Measurements from ENCODE around the gene ZSWIM7. TPM values are rescaled to one million over a fixed set of nuclear protein-coding genes. Genes with fewer than 3 reads are reported as not detected.
"Not testable (repeated sequence)": the region's sequence is repeated elsewhere in the genome, so short reads cannot be mapped to it uniquely, and the experiment has no call there.

Gene ZSWIM7
- total RNA-seq, 2 experiments from 2014 or later = 19.3 to 20.0 TPM

DNA sequence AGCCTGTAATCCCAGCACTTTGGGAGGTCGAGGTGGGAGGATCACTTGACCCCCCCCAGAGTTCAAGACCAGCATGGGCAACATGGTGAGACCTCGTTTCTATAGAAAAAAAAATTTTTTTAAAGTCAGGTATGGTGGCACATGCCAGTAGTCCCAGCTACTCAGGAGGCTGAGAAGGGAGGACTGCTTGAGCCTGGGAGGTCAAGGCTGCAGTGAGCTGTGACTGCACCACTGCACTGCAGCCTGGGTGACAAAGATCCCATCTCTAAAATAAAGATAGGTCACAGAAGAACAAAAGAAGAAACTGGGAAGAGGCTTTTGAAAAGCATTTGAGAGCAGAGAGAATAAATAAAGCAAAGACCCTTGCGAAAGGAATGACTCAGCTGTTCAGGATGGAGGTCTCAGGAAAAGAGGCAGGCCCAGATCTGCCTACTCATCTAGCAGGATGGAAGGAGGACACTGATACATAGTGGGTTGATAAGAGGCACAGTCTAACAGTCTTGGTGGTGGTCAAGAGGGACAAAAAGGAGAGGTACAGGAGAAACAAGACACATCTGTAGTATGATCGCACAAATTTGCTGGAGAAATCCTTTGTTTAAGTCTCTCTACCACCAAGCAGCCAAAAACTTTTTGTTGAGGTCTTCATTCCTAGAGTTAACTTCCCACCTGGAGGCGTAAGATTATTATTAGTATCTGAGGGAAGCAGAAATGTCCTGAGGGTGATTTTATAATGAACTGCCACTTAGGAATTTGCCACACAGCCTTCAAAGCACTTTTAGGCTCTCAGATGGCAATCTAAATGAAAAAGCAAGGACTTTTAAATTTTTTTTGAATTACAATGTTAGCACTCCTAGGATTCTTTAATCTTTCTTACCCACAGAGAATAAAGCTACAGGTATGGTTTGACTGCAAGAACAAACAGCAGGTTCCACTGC lies 17.6 kb downstream of the ZSWIM7 start:
- Mint-ChIP-seq H3K4me1 (ENCODE audit: low read depth) (peaks cover 21% of the 10 kb centered on the region), H3K27ac (peak overlapping the region; percentile 66), H3K27me3 (ENCODE audit: low read depth) (no peaks in the 10 kb centered on the region), H3K9me3 (ENCODE audit: insufficient read depth) (no peaks in the 10 kb centered on the region), H3K36me3 (ENCODE audit: low read depth) (peaks cover 42% of the 10 kb centered on the region), H3K4me3 (no peak overlapping the region)
- ATAC-seq (no peak), DNase-seq (no peak)
- CTCF ChIA-PET = interaction anchor here (1.6 kb wide), 1 partner anchor 23 kb away, joined by 5 read pairs; no protein-coding TSS in a partner anchor
- POLR2A ChIA-PET = no interaction called here

DNA sequence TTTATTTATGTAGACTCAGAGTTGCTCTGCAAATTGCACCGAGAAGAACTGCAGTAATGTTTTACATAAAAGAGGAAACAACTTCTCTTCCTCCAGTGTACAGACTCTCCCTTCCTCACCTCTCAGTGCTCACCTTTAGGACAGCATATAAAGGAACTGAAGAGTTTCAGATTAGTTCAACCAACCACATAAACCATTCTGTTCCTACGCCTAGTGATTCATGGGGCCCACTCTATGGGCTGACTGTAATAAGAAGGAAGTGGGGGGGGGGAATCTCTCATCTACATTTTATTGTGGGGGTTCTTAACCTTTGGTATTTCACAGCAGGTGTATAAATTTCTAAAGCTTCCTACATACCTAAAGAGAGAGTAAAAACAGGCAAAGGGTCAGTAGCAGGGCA lies 18.3 kb downstream of the ZSWIM7 start:
- Mint-ChIP-seq H3K4me3 (no peak overlapping the region), H3K27ac (peak overlapping the region; percentile 44), H3K9me3 (ENCODE audit: insufficient read depth) (no peaks in the 10 kb centered on the region), H3K27me3 (ENCODE audit: low read depth) (no peaks in the 10 kb centered on the region), H3K4me1 (ENCODE audit: low read depth) (peaks cover 21% of the 10 kb centered on the region), H3K36me3 (ENCODE audit: low read depth) (peaks cover 39% of the 10 kb centered on the region)
- ChIA-PET CTCF (no interaction called here), POLR2A (no interaction called here)
- DNase-seq (no peak), ATAC-seq (peak; percentile 78)

DNA sequence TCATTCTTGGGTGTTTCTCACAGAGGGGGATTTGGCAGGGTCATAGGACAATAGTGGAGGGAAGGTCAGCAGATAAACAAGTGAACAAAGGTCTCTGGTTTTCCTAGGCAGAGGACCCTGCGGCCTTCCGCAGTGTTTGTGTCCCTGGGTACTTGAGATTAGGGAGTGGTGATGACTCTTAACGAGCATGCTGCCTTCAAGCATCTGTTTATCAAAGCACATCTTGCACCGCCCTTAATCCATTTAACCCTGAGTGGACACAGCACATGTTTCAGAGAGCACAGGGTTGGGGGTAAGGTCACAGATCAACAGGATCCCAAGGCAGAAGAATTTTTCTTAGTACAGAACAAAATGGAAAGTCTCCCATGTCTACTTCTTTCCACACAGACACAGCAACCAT lies 20.5 kb downstream of the ZSWIM7 start:
- CTCF ChIA-PET; DNase-seq; ATAC-seq; H3K27me3 Mint-ChIP-seq (ENCODE audit: low read depth); POLR2A ChIA-PET; H3K4me3 Mint-ChIP-seq; H3K27ac Mint-ChIP-seq; H3K9me3 Mint-ChIP-seq (ENCODE audit: insufficient read depth): not testable (repeated sequence)
- peaks cover 41% of the 10 kb centered on the region for H3K36me3 Mint-ChIP-seq (ENCODE audit: low read depth)
- peaks cover 21% of the 10 kb centered on the region for H3K4me1 Mint-ChIP-seq (ENCODE audit: low read depth)

DNA sequence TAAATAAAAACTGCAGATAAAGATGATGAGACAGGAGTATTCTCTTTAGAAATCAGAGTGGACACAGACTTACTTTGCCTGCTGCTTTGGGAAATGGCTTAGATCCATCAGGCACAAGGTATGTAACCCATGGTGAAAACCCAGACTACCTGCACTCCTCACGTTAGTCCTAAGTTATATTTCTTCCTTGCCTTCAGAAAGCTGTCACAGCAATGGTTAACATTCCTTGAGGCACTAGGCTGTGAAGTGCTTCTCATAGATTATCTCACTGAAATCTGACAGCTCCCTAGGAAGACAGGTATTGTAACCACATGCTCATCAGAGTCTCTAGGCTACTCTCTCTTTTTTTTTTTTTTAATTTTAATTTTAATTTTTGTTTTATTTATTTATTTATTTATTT lies 20.9 kb downstream of the ZSWIM7 start:
- H3K27ac Mint-ChIP-seq = no peak overlapping the region

DNA sequence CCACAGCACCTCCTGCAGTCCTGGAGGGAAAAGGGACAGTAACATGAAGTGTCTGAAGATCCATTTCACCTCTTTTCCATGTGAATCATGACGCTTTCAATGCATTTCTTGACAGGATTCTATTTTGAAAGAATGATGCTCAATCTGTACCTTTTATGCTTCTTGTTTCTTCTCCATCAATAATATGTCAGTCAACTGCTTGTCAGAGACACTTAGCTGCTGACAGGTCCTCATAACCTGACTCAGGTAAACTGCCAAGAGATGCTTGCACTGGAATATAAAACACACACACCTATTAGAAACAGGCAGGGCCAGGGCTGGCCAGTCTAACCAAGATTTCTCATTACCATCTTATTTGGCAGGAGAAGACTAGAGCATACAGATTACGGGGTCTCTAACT lies 21.6 kb downstream of the ZSWIM7 start:
- Mint-ChIP-seq H3K4me3 (no peak overlapping the region), H3K9me3 (ENCODE audit: insufficient read depth) (no peaks in the 10 kb centered on the region), H3K36me3 (ENCODE audit: low read depth) (peaks cover 36% of the 10 kb centered on the region), H3K4me1 (ENCODE audit: low read depth) (peaks cover 26% of the 10 kb centered on the region), H3K27me3 (ENCODE audit: low read depth) (no peaks in the 10 kb centered on the region), H3K27ac (no peak overlapping the region)
- no peak for ATAC-seq
- no peak for DNase-seq
- POLR2A ChIA-PET = no interaction called here
- CTCF ChIA-PET = no interaction called here

More for the DNA sequence above, 20.9 kb downstream of the ZSWIM7 start:
- peaks cover 36% of the 10 kb centered on the region for H3K36me3 Mint-ChIP-seq (ENCODE audit: low read depth)
- H3K4me3 Mint-ChIP-seq = no peak overlapping the region
- no peaks in the 10 kb centered on the region for H3K9me3 Mint-ChIP-seq (ENCODE audit: insufficient read depth)
- ATAC-seq (no peak), DNase-seq (no peak)
- CTCF ChIA-PET = no interaction called here
- H3K27me3 Mint-ChIP-seq (ENCODE audit: low read depth) = no peaks in the 10 kb centered on the region
- peaks cover 21% of the 10 kb centered on the region for H3K4me1 Mint-ChIP-seq (ENCODE audit: low read depth)
- POLR2A ChIA-PET = no interaction called here

DNA sequence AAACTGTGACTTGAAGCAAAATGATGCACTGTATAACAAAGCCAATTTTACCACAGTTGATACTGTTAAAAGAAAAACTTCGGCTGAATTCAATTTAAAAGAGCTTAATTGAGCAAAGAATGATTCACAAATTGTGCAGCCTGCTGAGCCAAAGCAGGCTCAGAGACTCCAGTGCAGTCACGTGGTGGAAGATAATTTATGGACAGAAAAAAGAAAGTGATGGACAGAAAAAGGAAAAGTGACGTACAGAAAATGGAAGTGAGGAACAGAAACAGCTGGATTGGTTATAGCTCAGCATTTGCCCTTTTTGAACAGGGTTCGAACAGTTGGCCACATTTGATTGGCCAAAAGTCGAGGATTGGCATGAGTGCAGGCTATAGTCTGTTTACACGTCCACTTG lies 25.7 kb downstream of the ZSWIM7 start:
- Mint-ChIP-seq H3K36me3 (ENCODE audit: low read depth) (peaks cover 19% of the 10 kb centered on the region), H3K4me1 (ENCODE audit: low read depth) (peaks cover 11% of the 10 kb centered on the region), H3K27me3 (ENCODE audit: low read depth) (no peaks in the 10 kb centered on the region), H3K27ac (no peak overlapping the region), H3K9me3 (ENCODE audit: insufficient read depth) (no peaks in the 10 kb centered on the region), H3K4me3 (no peak overlapping the region)
- DNase-seq (no peak), ATAC-seq (no peak)
- POLR2A ChIA-PET = no interaction called here
- CTCF ChIA-PET = interaction anchor here (1.4 kb wide), 1 partner anchor 23 kb away, joined by 3 read pairs; no protein-coding TSS in a partner anchor

DNA sequence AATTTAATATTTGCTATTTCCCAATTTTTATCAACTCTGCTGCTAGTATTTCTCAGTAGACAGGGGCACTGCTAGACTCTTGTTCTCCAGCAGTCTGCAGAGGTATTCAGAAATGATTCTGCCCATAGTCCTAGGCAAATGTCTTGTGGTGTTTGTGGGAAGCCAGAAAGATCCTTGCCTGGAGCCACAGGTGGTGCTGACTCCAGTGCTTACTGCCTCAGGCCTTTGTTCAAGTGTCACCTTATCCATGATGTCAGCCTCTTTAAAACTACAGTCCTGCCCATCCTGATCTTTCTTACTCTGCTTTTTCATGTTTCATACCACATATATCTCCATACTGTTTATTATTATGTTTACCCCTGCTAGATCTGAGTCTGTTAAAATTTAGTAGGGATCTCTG lies 26.5 kb downstream of the ZSWIM7 start:
- Mint-ChIP-seq H3K27me3 (ENCODE audit: low read depth) (no peaks in the 10 kb centered on the region), H3K36me3 (ENCODE audit: low read depth) (peaks cover 17% of the 10 kb centered on the region), H3K4me3 (no peak overlapping the region), H3K9me3 (ENCODE audit: insufficient read depth) (no peaks in the 10 kb centered on the region), H3K4me1 (ENCODE audit: low read depth) (peaks cover 11% of the 10 kb centered on the region), H3K27ac (no peak overlapping the region)
- ChIA-PET CTCF (interaction anchor here (1.4 kb wide), 1 partner anchor 24 kb away, joined by 3 read pairs; no protein-coding TSS in a partner anchor), POLR2A (no interaction called here)
- peak; percentile 42 for ATAC-seq
- no peak for DNase-seq

GRCh38 chr17:15972497-15972951 lies 27.0 kb downstream of the ZSWIM7 start:
- POLR2A ChIA-PET = no interaction called here
- Mint-ChIP-seq H3K36me3 (ENCODE audit: low read depth) (peaks cover 15% of the 10 kb centered on the region), H3K27ac (no peak overlapping the region), H3K4me1 (ENCODE audit: low read depth) (peaks cover 15% of the 10 kb centered on the region), H3K9me3 (ENCODE audit: insufficient read depth) (no peaks in the 10 kb centered on the region), H3K4me3 (no peak overlapping the region), H3K27me3 (ENCODE audit: low read depth) (no peaks in the 10 kb centered on the region)
- no peak for DNase-seq
- no peak for ATAC-seq
- CTCF ChIA-PET = no interaction called here

GRCh38 chr17:15971882-15972281 lies 27.6 kb downstream of the ZSWIM7 start:
- DNase-seq = no peak
- ChIA-PET POLR2A (no interaction called here), CTCF (no interaction called here)
- no peak overlapping the region for H3K4me3 Mint-ChIP-seq
- H3K27me3 Mint-ChIP-seq (ENCODE audit: low read depth) = no peaks in the 10 kb centered on the region
- H3K27ac Mint-ChIP-seq = no peak overlapping the region
- no peaks in the 10 kb centered on the region for H3K9me3 Mint-ChIP-seq (ENCODE audit: insufficient read depth)
- H3K36me3 Mint-ChIP-seq (ENCODE audit: low read depth) = peaks cover 12% of the 10 kb centered on the region
- ATAC-seq = no peak
- peaks cover 20% of the 10 kb centered on the region for H3K4me1 Mint-ChIP-seq (ENCODE audit: low read depth)

DNA sequence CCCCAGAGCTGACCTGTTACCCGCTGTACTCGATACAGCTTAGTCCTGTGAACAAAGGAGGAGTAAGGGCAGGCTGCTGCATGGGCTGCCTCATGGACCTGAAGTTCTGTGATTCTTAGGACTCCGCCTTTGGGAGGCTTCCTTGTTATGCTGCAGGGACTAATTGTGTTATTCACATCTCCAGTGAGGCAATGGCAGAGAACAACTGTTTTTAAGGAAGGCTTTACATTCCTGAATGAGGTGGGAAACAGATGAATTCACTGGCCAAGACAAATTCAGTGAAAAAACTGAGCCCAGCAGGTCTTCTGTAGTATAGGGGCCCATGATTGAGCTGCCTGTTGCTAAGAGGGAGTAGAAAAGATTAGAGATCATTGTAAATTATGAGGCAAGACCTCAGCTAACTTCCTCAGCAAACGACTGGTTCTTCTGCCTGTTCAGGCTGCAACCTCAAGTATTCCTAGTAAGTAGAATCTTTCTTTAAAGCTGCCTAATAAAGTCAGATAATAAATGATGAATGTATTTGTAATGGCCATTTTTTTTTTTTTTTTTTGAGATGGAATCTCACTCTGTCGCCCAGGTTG lies 28.3 kb downstream of the ZSWIM7 start:
- H3K9me3 Mint-ChIP-seq (ENCODE audit: insufficient read depth) = no peaks in the 10 kb centered on the region
- no peaks in the 10 kb centered on the region for H3K27me3 Mint-ChIP-seq (ENCODE audit: low read depth)
- H3K4me1 Mint-ChIP-seq (ENCODE audit: low read depth) = peaks cover 27% of the 10 kb centered on the region
- peaks cover 10% of the 10 kb centered on the region for H3K36me3 Mint-ChIP-seq (ENCODE audit: low read depth)
- no peak for ATAC-seq
- ChIA-PET CTCF (interaction anchor here (0.6 to 1.8 kb wide), 3 partner anchors 26 to 51 kb away, joined by 3 to 7 read pairs (median 4); partner anchors contain the start of gene ADORA2B), POLR2A (no interaction called here)
- H3K27ac Mint-ChIP-seq = no peak overlapping the region
- DNase-seq = no peak
- no peak overlapping the region for H3K4me3 Mint-ChIP-seq

- no peaks in the 10 kb centered on the region for H3K9me3 Mint-ChIP-seq (ENCODE audit: insufficient read depth)
- DNase-seq (no peak), ATAC-seq (no peak)
- ChIA-PET POLR2A (no interaction called here), CTCF (interaction anchor here (1.8 kb wide), 2 partner anchors 25 to 27 kb away, joined by 4 to 7 read pairs; partner anchors contain the start of gene ADORA2B)
- no peak overlapping the region for H3K4me3 Mint-ChIP-seq
- peaks cover 34% of the 10 kb centered on the region for H3K4me1 Mint-ChIP-seq (ENCODE audit: low read depth)
- no peak overlapping the region for H3K27ac Mint-ChIP-seq
- no peaks in the 10 kb centered on the region for H3K27me3 Mint-ChIP-seq (ENCODE audit: low read depth)
- H3K36me3 Mint-ChIP-seq (ENCODE audit: low read depth) = peaks cover 10% of the 10 kb centered on the region
Observed at GRCh38 chr17:15970500-15970899, 29.0 kb downstream of the ZSWIM7 start.

DNA sequence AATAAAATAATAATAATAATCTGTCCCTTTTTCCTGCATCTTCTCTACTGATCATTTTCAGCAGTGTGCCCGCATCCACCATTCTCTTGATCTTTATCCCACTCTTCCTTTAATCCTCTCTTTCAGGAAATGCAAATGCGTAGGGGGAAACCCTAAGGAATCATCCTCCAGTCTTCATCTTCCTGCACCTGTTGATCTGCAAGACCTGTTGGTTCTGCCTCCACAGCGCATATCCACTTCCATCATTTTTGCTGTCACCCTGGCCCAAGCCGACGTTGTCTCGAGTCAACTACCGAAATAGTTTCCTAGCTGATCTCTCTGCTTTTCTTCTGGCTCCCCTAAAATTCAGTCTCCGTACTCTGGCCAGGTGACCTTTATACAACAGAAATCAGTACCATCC lies 30.0 kb downstream of the ZSWIM7 start:
- CTCF ChIA-PET = interaction anchor here (1.8 kb wide), 2 partner anchors 24 to 28 kb away, joined by 4 to 7 read pairs; partner anchors contain the start of gene ADORA2B
- Mint-ChIP-seq H3K36me3 (ENCODE audit: low read depth) (peaks cover 4% of the 10 kb centered on the region), H3K4me3 (no peak overlapping the region), H3K9me3 (ENCODE audit: insufficient read depth) (no peaks in the 10 kb centered on the region), H3K27ac (no peak overlapping the region), H3K4me1 (ENCODE audit: low read depth) (peaks cover 38% of the 10 kb centered on the region), H3K27me3 (ENCODE audit: low read depth) (no peaks in the 10 kb centered on the region)
- DNase-seq (no peak), ATAC-seq (no peak)
- POLR2A ChIA-PET = interaction anchor here (0.6 kb wide), 1 partner anchor 270 kb away, joined by 3 read pairs; the partner anchor contains the start of gene ZNF286A

All from activated CD8-positive, alpha-beta T cell treated with anti-CD3 and anti-CD28 coated beads, Interleukin-2, amount 10 ng/mL, durations not matched to agents 7 days and 5 days (primary cell).